Measurements from ENCODE around the gene PCBP4.

The PCBP4 gene

DNA sequence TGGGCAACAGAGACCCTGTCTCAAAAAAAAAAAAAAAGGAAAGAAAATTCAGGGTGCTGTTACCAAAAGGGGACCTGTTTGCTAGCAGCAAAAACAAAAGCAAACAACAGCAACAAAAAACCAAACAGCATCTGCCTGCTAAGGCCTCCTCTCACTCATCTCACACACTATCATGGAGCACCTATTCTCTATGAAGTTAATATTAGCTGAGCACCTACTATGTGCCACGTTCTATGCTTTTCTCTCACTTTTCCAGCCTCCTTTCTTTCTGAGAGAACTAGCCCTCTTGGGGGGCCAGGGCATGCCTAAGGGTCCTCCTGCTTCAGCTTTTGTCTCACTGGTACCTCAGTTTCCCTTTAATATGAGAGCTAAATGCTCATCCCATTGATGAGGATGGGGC lies 12.5 kb downstream of the PCBP4 start:
- DNase-seq, result no peak

DNA sequence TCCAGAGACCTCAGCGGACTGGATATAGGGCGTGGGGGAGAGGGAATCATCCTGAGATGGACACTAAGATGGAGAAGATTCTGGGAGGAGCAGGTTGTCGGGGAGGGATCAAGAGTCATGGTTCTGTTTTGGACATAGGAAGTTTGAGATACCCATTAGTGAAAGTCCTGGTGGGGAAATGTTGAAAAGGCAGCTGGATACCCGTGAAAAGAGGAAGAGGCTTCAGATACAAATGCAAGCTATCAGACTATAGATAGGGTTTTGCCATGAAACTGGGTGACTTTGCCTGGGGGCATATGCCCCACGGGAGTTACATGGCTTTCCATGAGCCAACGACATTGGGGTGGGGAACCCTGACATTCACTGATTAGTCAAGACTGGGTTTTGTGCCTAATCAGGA lies 13.1 kb downstream of the PCBP4 start:
- no peak for DNase-seq

DNA sequence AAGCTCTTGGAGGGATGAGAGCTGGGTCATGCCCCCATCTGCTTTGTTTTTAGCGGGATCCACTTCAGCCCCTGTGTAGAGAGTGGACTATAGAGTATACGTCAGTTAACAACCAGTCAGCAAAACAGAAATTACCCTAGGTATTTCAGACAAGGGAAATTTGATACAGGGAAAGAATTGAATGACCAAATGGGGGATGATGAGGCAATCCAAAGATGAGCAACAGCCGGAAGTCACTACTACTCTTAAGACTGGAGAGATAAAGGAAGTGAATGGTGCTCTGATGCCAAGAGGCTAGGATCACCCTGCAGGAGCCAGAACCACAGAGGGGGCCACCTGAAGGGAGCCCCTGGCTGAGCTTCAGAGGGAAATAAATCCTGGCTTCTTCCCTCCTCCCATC lies 13.8 kb downstream of the PCBP4 start:
- no peak for DNase-seq

DNA sequence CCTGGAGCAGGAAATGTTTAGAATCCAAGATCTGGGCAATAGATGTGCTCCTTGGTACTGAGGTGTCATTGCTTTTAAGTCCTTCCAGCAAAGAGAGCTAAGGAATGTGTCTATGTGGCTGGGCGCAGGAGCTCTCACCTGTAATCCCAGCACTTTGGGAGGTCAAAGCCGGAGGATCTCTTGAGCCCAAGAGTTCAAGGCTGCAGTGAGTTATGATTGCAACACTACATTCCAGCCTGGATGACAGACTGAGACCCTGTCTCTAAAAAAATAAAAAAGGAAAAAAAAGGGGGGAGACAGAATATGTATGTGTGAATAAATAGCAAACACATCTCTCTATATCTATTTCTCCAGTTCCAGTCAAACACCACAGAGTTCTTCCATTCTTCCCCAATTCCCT lies 16.4 kb downstream of the PCBP4 start:
- DNase-seq, result no peak

DNA sequence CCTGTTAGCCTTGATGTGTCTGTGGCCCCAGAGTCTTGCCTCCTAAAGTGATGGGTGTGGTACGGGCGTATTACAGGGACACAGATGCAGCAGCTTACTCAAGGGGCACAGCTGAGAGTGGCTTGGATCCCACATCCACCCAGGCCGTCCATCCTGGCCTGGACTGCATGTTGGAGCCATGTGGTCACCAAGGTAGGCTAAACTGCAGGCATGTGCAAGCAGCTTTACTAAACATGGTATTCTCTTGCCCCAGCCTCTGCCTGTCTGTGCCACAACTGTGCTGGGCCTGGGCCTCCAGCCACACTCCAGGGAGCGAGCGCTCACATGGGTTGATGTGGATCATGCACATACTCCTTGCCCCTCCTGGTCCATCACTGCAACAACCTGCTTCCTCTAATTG lies 18.1 kb downstream of the PCBP4 start:
- no peak for DNase-seq

DNA sequence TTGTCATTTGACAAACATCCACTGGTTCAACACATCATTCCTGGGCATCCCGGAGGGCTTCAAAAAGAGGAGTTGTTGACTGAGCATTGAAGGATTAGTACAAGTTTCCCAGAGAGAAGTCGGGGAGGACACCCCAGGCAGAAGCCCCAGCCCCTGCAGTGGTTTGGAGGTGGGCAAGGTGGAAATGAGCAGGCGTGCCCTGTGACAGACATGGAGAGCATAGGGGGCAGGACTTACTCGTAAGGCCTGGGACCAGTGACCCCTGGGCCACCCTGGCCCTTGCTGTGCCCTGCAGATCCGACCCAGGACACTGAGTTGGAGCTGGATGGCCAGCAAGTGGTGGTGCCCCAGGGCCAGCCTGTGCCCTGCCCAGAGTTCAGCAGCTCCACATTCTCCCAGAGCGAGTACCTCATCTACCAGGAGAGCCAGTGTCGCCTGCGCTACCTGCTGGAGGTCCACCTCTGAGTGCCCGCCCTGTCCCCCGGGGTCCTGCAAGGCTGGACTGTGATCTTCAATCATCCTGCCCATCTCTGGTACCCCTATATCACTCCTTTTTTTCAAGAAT lies 19.2 kb downstream of the PCBP4 start:
- no peak for DNase-seq

DNA sequence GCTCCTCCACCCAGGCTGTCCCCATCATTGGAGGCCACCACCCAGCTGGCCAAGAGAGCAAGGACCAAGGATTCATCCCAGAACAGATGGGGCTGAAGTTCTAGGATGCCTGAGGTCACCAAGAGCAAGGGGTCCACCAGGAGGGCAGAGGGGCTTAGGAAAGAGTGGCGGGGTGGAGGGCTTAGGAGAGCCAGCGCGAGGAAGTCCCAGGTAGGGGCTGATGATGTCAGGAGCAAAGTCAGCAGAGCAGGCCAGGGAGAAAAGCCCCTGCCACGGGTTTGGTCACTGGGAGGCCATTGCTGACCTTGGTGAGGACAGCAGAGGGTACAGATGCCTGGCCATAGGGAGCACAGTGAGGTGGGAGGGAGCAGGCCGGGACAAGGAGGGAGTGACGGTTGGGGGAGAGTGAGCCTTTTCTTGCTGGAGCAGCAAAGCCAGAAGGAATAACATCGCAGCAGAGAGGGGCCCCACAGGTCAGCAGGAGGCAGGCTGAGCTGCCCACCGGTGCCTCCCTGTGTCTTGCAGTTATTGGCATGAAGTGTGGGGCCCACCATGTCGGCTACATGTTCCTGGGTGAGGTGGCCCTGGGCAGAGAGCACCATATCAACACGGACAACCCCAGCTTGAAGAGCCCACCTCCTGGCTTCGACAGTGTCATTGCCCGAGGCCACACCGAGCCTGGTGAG lies 19.9 kb downstream of the PCBP4 start:
- DNase-seq, result no peak

DNA sequence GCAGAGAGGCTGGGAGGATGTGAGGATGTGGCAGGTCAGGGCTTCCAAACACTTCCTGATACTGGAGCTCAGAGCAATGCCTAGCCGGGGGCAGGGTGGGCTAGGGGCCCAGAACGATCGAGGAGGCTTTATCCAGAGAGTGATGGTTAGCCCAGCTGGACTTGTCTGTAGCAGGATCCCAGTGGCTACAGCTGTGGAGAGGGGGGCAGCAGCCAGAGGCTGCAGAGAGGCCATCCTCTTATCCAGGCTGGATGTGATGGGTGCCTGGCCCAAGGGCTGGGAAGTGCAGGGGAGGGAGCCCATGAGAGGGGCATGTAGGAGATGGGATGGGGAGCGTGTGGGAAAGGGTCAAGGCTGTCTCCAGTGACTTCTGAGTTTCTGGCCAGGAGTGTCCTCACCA lies 20.5 kb downstream of the PCBP4 start:
- DNase-seq, result no peak

DNA sequence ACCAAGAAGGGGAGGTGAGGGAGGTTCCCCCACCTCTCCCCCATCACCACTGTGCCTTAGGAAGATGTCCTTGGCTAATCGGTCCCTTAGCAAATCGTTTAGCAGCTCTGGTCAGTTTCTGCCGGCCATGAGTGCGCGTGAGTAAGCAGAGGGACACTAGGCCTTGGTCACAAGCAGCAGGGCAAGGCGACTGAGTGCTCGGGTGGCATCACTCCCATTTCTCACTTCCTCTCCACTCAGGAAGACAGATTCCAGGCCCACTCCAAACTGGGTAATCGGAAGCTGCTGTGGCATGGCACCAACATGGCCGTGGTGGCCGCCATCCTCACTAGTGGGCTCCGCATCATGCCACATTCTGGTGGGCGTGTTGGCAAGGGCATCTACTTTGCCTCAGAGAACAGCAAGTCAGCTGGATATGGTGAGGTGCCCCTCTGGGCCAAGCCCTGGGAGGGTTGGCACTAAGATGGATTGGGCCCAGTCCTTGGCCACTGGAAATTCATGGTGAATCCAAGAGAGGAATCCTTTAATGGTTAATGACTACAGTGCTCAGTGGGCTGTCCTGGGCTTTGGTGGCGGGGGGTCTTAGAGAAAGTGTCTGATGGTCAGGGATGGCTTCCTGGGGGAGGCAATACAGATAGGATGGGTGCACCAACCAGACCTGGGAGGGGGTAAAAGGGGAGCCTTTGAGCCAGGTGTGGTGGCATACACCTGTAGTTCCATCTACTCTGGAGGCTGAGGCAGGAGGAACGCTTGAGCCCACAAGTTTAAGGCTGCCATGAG lies 21.1 kb downstream of the PCBP4 start:
- DNase-seq, result no peak

DNA sequence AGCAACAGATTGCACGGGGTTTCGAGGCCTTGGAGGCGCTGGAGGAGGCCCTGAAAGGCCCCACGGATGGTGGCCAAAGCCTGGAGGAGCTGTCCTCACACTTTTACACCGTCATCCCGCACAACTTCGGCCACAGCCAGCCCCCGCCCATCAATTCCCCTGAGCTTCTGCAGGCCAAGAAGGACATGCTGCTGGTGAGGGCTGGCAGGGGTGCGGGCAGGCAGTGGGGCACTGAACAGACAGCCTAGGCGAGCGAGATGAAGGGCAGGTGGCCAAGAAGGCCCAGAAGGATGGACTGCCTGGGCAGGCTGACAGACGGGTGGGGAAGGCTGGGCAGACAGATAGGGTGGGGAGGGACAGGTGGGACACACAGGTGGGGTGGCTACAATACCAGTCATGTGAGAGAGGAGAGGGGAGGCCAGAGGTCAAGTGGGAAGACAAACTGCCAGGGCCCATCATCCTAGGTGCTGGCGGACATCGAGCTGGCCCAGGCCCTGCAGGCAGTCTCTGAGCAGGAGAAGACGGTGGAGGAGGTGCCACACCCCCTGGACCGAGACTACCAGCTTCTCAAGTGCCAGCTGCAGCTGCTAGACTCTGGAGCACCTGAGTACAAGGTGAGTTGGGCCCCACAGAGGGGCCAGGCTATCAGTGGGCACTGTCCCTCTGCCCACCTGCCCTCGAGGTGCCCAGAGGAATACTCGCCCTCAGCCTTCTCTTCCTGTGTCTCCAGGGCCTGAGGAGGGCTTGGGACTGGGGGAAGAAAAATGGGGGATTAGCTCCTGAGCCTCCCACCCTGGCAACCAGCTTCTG lies 22.0 kb downstream of the PCBP4 start:
- no peak for DNase-seq

DNA sequence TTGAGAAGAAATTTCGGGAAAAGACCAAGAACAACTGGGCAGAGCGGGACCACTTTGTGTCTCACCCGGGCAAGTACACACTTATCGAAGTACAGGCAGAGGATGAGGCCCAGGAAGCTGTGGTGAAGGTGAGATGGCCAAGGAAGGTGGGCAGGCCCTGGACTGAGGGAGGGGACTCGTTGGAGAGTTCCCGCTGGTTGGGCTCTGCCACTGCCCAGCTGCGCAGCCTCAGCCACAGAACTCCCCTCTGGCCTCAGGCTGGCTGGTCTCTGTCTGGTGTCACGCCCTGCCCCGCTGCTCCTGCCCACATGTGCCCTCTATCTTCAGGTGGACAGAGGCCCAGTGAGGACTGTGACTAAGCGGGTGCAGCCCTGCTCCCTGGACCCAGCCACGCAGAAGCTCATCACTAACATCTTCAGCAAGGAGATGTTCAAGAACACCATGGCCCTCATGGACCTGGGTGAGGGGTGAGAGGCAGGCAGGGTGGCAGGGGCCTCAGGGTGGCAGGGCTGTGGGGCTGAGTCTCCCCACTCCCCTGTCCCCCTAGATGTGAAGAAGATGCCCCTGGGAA lies 22.7 kb downstream of the PCBP4 start:
- no peak for DNase-seq

DNA sequence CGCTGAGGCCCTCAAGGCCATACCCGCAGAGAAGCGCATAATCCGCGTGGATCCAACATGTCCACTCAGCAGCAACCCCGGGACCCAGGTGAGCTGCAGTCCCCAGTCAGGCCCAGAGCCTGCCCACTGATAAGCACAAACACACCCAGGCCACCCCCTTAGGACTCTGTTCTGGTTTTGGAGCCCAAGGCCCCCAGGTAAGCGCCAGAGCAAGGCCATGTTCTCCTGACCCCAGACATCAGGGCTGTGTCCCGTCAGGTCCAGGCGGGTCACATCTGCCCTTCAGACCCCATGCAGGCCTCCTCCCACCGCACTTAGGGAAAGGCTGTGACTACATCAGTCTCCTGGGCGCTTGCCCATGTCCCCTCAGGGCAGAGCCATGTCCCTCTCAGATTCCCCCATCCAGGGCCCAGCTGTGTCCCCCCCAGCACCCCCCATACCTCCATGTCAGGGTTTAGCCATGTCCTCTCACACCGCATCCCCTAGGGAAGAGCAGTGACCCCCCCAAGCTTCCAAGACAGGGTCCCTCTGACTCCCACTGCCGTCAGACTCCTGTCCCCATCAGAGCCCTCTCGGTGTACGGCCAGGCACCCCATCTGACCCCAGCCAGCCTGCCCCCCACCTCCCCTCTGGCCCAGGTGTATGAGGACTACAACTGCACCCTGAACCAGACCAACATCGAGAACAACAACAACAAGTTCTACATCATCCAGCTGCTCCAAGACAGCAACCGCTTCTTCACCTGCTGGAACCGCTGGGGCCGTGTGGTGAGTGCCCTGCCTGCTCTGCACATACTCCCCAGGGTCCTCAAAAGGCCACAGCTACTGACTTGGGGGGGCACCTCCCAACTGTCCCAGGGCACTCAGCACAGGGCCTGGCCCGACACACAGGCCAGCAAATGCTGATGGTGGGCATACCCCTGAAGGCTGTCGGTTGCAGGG lies 23.5 kb downstream of the PCBP4 start:
- no peak for DNase-seq

DNA sequence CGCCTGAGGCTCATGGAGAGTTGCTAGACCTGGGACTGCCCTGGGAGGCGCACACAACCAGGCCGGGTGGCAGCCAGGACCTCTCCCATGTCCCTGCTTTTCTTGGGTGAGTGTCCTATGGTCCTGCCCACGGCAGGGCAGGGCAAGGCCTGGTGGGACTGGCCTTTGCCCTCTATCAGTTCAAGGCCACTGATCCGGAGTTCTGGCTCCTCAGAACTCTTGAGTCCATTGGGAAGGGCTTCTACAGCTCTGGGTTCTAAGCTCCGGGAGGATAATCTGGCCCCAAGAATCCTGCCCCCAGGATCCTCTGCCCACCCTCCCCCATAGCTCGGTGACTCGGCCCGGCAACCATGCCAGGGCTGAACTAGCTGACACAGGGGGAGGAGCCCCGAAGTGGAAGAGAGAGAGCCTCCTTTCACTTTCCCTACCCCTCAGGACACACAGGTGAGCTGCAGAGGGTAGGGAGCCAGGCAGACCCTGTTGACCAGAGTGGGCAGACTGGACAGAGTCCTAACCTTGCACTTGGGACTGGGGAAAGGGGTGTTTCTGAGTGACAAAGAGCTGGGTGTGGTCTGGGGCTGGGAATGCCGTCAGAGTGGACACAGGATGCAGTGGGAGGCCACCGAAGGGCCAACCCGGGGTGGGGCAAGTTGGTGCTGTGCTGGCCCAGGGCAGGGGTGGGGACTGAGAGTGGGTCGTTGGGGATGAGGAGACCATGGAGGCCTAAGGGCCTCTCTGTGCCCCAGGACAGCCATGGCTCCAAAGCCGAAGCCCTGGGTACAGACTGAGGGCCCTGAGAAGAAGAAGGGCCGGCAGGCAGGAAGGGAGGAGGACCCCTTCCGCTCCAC lies 24.4 kb downstream of the PCBP4 start:
- peak; percentile 37 to 52 for DNase-seq

DNA sequence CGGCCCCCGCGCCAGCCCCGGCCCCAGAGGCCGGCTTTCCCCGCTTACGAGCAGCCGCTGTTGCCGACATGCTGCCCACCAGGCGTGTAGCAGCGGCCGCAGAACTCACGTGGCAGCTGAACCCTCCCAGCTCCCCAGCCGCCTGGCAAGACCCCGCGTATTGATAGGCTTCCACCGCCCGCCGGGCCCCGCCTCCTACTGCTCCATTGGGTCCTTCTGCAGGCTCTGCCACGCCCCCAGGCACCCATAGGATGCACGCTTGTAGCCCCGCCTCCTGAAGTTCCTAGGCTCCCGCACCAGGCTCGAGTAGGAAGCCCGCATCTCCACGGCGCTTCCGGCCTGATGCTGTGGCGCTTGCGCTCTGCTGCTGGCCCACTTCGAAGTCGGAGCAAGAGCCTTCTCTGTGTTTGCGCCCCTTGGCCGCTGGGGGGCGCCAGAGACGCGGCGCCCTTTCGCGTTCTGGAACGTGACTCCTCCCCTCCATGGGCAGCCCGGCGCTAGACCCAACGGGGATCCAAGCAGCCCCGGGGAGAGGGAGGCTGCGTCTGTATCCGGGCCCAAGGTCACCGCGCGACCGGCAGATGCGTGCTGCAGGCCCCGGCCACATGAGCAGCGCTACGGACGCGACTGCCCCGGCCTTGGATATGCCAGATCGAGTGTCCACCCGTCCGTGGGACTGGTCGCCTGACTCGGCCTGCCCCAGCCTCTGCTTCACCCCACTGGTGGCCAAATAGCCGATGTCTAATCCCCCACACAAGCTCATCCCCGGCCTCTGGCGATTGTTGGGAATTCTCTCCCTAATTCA lies 25.3 kb downstream of the PCBP4 start, which contains the start of the genes PARP3 and RRP9:
TSS of gene PARP3 (plus strand) at position 566 of the 805 bp plus-strand sequence. CDS start 993 bp downstream, outside the sequence.
TSS of gene RRP9 (minus strand) at position 107 of the 805 bp plus-strand sequence. CDS start at position 70, 37 bp downstream.
- peak; percentile 98 to 99 for DNase-seq

DNA sequence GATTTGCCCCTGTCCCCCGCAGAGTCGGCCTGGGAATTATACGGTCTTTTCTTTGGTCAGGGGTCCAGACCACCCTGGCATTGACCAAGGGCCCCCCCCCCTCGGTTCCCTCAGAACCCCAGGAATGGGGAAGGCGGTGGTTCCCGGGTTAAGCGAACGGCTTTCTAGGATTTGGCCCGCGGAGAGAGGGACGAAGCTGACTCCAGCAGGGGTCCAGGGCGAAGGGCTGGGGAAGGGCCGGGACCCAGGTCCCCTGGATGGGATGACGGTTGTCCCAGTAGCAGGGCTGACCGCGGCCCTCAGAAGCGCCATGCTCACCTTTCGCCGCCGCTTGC lies 25.8 kb downstream of the PCBP4 start:
- no peak for DNase-seq

DNA sequence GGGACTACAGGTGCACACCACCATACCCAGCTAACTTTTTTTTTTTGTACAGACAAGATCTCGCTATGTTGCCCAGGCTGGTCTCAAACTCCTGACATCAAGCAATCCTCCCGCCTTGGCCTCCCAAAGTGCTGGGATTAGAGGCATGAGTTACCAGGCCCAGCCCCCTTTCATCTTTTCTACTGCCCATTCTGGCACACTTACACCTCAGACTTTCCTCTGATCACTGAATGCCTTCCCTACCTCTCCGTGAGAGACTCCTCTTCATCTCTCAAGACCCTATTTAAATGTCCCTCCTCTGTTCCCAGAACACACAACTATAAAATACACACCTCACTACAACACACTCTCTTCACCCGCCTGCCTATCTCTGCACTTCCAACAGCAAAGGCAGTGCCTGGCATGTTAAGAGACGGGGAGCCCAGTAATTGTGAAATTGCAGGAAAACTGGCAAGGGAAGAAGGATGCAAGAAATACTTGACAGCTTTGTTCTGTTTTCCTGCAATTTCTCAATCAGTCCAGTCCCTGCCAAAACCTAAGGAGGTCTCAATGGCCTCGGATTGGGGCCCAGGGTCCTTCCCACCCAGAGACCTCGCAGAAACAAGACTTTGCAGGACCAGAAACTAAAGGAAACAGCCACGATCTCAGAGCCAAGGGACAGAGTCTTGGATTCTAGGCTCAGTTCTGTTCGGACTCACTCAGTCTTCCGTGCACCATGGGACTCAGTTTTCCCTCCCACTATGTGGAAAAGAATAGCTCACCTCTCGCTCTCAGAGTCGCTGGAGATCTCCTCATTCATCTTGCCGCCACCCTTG lies 26.4 kb downstream of the PCBP4 start:
- DNase-seq, result no peak

DNA sequence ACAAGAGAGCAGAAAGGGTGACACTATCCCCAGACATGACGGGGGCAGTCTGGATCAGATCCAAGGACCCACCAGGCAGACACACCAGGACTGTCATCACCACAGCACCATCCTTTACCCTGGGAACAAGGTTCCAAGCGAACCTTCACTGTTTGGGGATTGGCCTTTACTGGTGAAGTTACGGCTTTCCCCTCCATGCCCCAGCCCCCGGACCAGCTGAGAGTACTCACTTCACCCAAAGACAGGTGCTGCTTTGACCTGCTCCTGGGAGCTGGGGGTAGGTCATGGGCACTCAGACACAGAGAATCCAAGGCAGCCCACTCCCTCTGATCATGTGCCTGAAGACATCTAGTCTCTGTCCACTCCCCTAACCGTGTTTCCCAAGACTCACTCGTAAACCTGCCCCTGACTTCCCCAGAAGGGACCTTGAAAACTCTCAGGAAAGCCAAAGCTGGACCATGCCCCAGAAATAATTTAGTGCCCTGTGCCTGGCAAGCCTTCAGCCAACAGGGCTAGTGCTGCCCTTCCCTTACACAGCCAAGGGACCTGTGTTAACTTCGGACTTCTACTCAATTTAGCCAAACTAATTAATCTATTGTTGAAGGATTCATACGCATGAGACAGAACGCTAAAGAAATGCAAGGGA lies 28.4 kb downstream of the PCBP4 start:
- no peak for DNase-seq

Measured in stimulated activated CD4-positive, alpha-beta T cell treated with anti-CD3 and anti-CD28 coated beads, Interleukin-2, amount 100 ng/mL, for 48 hours (primary cell).